ENCODE data around the gene LCOR. TPM values are rescaled to one million over a fixed set of nuclear protein-coding genes. Genes with fewer than 3 reads are reported as not detected.

The LCOR gene
- total and polyA plus RNA-seq, 4 donors = 2.5 to 31.2 (median 14.5) TPM

DNA sequence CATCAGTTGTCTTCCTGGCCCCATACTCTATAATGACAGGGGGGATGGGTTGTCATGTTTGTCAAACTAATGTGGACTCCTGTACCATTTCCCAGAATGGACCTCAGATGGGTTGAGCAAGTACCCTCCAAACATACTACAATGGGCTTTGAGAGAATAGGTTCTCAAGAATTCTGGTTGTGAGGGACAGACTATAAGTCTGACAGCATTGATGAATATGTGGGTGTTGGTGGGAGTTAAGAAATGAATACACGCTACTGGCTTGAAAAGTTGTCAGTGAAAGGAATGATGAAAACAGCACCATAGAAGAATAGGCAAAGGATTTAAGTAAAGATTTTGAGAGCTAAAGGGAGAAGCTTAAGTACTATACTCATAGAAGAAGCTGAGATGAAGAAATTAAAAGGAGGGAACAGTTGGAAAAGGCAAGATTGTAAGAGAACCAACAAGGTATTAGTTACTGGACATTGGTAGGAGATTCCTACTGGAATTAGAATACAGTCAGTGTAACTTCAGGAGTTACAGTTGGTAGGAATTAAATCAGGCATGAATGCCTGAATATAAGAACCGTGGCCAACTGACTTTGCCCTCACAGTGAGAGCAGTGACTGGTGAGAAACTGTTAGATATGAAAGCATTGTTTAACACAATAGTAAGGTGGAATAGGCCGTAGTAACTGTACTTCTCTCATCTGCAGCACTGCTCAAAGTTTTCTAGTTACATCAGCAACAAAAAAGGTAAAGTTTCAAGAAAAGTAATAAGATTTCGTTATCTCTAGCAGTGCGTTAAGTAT lies 86.3 kb downstream of the LCOR start:
- Histone ChIP-seq H3K27ac (ENCODE audit: low read depth in 1 of 2, low read length in 2 of 2) (no peak overlapping the region), H3K27me3 (ENCODE audit: control insufficient read depth in 4 of 4, insufficient read depth in 4 of 4, low read length in 3 of 4) (no peaks in the 10 kb centered on the region), H3K9me3 (ENCODE audit: control insufficient read depth in 4 of 4, low read length in 3 of 4) (no peaks in the 10 kb centered on the region), H3K9ac (ENCODE audit: low read depth in 1 of 2, low read length in 2 of 2) (no peak overlapping the region), H3K4me1 (ENCODE audit: control insufficient read depth in 4 of 4, insufficient read depth in 4 of 4, low read length in 3 of 4) (no peaks in the 10 kb centered on the region), H3K36me3 (ENCODE audit: control insufficient read depth in 4 of 4, insufficient read depth in 3 of 4, low read depth in 1 of 4, low read length in 3 of 4) (peaks cover 1 to 7% (median 6%) of the 10 kb centered on the region in 4 donors), H3K4me3 (ENCODE audit: low read depth in 1 of 3, low read length in 3 of 3) (no peak overlapping the region)
- no peak for TF ChIP-seq GABPA (IDR thresholded peaks at IDR 0.05 in 1 of 2, conservative IDR thresholded peaks at IDR 0.05 in 1 of 2)
- TF ChIP-seq, protein P1, sequence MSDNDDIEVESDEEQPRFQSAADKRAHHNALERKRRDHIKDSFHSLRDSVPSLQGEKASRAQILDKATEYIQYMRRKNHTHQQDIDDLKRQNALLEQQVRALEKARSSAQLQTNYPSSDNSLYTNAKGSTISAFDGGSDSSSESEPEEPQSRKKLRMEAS (IDR thresholded peaks at IDR 0.05) = no peak
- TF ChIP-seq, protein P2, sequence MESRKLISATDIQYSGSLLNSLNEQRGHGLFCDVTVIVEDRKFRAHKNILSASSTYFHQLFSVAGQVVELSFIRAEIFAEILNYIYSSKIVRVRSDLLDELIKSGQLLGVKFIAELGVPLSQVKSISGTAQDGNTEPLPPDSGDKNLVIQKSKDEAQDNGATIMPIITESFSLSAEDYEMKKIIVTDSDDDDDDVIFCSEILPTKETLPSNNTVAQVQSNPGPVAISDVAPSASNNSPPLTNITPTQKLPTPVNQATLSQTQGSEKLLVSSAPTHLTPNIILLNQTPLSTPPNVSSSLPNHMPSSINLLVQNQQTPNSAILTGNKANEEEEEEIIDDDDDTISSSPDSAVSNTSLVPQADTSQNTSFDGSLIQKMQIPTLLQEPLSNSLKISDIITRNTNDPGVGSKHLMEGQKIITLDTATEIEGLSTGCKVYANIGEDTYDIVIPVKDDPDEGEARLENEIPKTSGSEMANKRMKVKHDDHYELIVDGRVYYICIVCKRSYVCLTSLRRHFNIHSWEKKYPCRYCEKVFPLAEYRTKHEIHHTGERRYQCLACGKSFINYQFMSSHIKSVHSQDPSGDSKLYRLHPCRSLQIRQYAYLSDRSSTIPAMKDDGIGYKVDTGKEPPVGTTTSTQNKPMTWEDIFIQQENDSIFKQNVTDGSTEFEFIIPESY (IDR thresholded peaks at IDR 0.05) = no peak
- no peak for TF ChIP-seq HNF4A (conservative IDR thresholded peaks at IDR 0.05)
- no peak for TF ChIP-seq TAF1 (conservative IDR thresholded peaks at IDR 0.05)
- TF ChIP-seq FOXA1 (IDR thresholded peaks at IDR 0.05) = no peak
- WGBS = 94% methylated on average over 5 of the region's 5 CpGs
- no peak for DNase-seq (ENCODE audit: low spot score)

DNA sequence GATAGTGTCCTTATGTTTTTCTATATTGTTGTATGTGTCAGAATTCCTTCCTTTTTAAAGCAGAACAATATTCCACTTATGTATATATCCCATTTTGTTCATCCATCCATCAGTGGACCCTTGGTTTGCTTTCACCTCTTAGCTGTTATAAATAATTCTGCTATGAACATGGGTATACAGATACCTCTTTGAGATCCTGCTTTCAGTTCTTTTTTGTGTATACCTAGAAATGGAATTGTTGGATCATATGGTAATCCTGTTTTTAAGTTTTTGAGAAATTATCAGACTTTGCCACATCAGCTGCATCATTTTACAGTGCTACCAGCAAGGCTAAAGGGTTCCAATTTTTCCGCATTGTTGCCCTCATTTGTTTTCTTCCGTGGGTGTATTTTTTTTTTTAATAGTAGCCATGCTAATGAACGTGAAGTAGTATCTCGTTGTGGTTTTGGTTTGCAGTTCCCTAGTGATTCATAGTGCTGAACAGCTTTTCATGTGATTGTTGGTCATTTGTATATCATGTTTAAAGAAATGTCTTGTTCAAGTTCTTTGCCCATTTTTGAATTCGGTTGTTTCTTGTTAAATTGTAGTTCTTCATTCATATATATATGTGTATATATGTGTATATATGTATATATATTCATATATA lies 87.8 kb downstream of the LCOR start:
- peaks cover 0 to 1% (median 0%) of the 10 kb centered on the region in 4 donors for H3K4me1 ChIP-seq (ENCODE audit: control insufficient read depth in 4 of 4, insufficient read depth in 4 of 4, low read length in 3 of 4)
- H3K4me3 ChIP-seq (ENCODE audit: low read depth in 1 of 3, low read length in 3 of 3) = no peak overlapping the region
- H3K27me3 ChIP-seq (ENCODE audit: control insufficient read depth in 4 of 4, insufficient read depth in 4 of 4, low read length in 3 of 4) = no peaks in the 10 kb centered on the region
- H3K27ac ChIP-seq (ENCODE audit: low read depth in 1 of 2, low read length in 2 of 2) = no peak overlapping the region
- peaks cover under 1 to 6% (median 3%) of the 10 kb centered on the region in 4 donors for H3K36me3 ChIP-seq (ENCODE audit: control insufficient read depth in 4 of 4, insufficient read depth in 3 of 4, low read depth in 1 of 4, low read length in 3 of 4)
- TF ChIP-seq GABPA (IDR thresholded peaks at IDR 0.05 in 1 of 2, conservative IDR thresholded peaks at IDR 0.05 in 1 of 2) (no peak), FOXA2 (IDR thresholded peaks at IDR 0.05) (no peak), YY1 (IDR thresholded peaks at IDR 0.05) (no peak)
- TF ChIP-seq, protein P2 (IDR thresholded peaks at IDR 0.05) = no peak
- DNase-seq (ENCODE audit: low spot score) = no peak
- H3K9ac ChIP-seq (ENCODE audit: low read depth in 1 of 2, low read length in 2 of 2) = no peak overlapping the region
- WGBS = 92% methylated on average over 5 of the region's 5 CpGs
- H3K9me3 ChIP-seq (ENCODE audit: control insufficient read depth in 4 of 4, low read length in 3 of 4) = no peaks in the 10 kb centered on the region

DNA sequence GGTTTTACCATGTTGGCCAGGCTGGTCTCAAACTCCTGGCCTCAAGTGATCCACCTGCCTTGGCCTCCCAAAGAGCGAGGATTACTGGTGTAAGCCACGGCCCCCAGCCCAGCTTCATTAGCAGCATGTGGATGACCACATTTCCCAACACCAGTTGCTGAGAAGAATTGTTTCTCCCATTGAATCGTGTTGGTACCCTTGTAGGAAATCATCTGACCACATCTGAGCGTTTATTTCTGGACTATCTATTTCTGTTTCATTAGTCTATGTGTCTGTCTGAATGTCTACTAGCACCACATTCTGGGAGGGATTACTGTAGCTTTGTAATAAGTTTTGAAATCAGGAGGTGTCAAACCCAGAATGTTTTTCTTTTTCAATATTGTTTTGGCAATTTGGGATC lies 89.6 kb downstream of the LCOR start:
- Histone ChIP-seq H3K36me3 (ENCODE audit: control insufficient read depth in 4 of 4, insufficient read depth in 3 of 4, low read depth in 1 of 4, low read length in 3 of 4) (peaks cover 0 to 1% (median 0%) of the 10 kb centered on the region in 4 donors), H3K27ac (ENCODE audit: low read depth in 1 of 2, low read length in 2 of 2) (no peak overlapping the region), H3K9me3 (ENCODE audit: control insufficient read depth in 4 of 4, low read length in 3 of 4) (no peaks in the 10 kb centered on the region), H3K4me3 (ENCODE audit: low read depth in 1 of 3, low read length in 3 of 3) (no peak overlapping the region), H3K27me3 (ENCODE audit: control insufficient read depth in 4 of 4, insufficient read depth in 4 of 4, low read length in 3 of 4) (no peaks in the 10 kb centered on the region), H3K4me1 (ENCODE audit: control insufficient read depth in 4 of 4, insufficient read depth in 4 of 4, low read length in 3 of 4) (peaks cover 0 to 1% (median 0%) of the 10 kb centered on the region in 4 donors), H3K9ac (ENCODE audit: low read depth in 1 of 2, low read length in 2 of 2) (no peak overlapping the region)
- TF ChIP-seq RXRA (IDR thresholded peaks at IDR 0.05) (no peak), JUND (IDR thresholded peaks at IDR 0.05) (no peak), HNF4A (conservative IDR thresholded peaks at IDR 0.05) (no peak), YY1 (IDR thresholded peaks at IDR 0.05) (no peak)
- TF ChIP-seq, protein P3, sequence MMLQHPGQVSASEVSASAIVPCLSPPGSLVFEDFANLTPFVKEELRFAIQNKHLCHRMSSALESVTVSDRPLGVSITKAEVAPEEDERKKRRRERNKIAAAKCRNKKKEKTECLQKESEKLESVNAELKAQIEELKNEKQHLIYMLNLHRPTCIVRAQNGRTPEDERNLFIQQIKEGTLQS (IDR thresholded peaks at IDR 0.05) = no peak
- TF ChIP-seq, protein P4, sequence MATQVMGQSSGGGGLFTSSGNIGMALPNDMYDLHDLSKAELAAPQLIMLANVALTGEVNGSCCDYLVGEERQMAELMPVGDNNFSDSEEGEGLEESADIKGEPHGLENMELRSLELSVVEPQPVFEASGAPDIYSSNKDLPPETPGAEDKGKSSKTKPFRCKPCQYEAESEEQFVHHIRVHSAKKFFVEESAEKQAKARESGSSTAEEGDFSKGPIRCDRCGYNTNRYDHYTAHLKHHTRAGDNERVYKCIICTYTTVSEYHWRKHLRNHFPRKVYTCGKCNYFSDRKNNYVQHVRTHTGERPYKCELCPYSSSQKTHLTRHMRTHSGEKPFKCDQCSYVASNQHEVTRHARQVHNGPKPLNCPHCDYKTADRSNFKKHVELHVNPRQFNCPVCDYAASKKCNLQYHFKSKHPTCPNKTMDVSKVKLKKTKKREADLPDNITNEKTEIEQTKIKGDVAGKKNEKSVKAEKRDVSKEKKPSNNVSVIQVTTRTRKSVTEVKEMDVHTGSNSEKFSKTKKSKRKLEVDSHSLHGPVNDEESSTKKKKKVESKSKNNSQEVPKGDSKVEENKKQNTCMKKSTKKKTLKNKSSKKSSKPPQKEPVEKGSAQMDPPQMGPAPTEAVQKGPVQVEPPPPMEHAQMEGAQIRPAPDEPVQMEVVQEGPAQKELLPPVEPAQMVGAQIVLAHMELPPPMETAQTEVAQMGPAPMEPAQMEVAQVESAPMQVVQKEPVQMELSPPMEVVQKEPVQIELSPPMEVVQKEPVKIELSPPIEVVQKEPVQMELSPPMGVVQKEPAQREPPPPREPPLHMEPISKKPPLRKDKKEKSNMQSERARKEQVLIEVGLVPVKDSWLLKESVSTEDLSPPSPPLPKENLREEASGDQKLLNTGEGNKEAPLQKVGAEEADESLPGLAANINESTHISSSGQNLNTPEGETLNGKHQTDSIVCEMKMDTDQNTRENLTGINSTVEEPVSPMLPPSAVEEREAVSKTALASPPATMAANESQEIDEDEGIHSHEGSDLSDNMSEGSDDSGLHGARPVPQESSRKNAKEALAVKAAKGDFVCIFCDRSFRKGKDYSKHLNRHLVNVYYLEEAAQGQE (IDR thresholded peaks at IDR 0.05) = no peak
- DNase-seq (ENCODE audit: low spot score) = no peak
- WGBS = 90% methylated on average over 4 of the region's 4 CpGs
